Measurements from ENCODE around the gene PLOD3. TPM values are rescaled to one million over a fixed set of nuclear protein-coding genes. Genes with fewer than 3 reads are reported as not detected.
A peak's percentile ranks its signal among the peaks of the same experiment; 100 is the strongest.

The PLOD3 gene
- total RNA-seq, 2 donors from 2014 or later: 35.5 to 35.9 TPM

GRCh38 chr7:101180130-101180755 lies 37.1 kb downstream of the PLOD3 start, which contains the start of gene NAT16:
Gene NAT16 (minus strand): TSS chr7:101180293. CDS start chr7:101174807, 5,486 bp downstream.
- no peaks in the 10 kb centered on the region for H3K36me3 ChIP-seq
- peak within 1 kb of the TSS in 1 of 2 donors; percentile 6 for H3K4me3 ChIP-seq
- H3K27me3 ChIP-seq: peaks cover 28 to 30% of the 10 kb centered on the region in 2 donors
- no peaks in the 10 kb centered on the region for H3K9me3 ChIP-seq
- no peak for DNase-seq (ENCODE audit: low spot score)
- TF ChIP-seq, protein P1, sequence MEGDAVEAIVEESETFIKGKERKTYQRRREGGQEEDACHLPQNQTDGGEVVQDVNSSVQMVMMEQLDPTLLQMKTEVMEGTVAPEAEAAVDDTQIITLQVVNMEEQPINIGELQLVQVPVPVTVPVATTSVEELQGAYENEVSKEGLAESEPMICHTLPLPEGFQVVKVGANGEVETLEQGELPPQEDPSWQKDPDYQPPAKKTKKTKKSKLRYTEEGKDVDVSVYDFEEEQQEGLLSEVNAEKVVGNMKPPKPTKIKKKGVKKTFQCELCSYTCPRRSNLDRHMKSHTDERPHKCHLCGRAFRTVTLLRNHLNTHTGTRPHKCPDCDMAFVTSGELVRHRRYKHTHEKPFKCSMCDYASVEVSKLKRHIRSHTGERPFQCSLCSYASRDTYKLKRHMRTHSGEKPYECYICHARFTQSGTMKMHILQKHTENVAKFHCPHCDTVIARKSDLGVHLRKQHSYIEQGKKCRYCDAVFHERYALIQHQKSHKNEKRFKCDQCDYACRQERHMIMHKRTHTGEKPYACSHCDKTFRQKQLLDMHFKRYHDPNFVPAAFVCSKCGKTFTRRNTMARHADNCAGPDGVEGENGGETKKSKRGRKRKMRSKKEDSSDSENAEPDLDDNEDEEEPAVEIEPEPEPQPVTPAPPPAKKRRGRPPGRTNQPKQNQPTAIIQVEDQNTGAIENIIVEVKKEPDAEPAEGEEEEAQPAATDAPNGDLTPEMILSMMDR (IDR thresholded peaks at IDR 0.05): no peak
- peaks cover 0 to 16% of the 10 kb centered on the region in 2 donors for H3K4me1 ChIP-seq
- H3K27ac ChIP-seq: no peak within 1 kb of the TSS

GRCh38 chr7:101179713-101180112 lies 37.7 kb downstream of the PLOD3 start:
- Histone ChIP-seq H3K4me1 (peaks cover 0 to 16% of the 10 kb centered on the region in 2 donors), H3K4me3 (peak overlapping the region in 1 of 2 donors; percentile 6), H3K27ac (no peak overlapping the region), H3K27me3 (peaks cover 34 to 35% of the 10 kb centered on the region in 2 donors), H3K36me3 (no peaks in the 10 kb centered on the region), H3K9me3 (no peaks in the 10 kb centered on the region)
- no peak for DNase-seq (ENCODE audit: low spot score)
- TF ChIP-seq, protein P1 (IDR thresholded peaks at IDR 0.05): no peak

DNA sequence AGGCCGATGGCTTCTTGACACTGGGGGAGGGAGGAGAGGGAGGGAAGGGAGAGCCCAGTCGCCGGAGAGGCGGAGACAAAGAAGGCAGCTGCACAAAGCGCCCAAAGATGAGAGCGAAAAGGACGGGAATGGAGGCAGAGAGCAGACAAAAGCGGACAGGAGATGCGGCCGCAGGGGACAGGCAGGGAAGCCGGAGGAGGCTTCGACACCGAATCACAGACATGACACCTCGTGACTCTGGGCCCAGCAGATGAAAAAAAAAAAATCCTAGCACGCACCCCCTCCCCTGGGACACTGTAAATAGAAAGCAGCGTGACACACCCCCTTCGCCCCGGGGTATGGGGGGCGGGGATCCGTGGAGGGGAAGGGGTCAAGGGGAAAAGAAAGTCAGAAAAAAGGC lies 38.3 kb downstream of the PLOD3 start:
- no peak for DNase-seq (ENCODE audit: low spot score)
- no peaks in the 10 kb centered on the region for H3K9me3 ChIP-seq
- no peaks in the 10 kb centered on the region for H3K36me3 ChIP-seq
- no peak overlapping the region for H3K27ac ChIP-seq
- H3K4me3 ChIP-seq: peak overlapping the region in 1 of 2 donors; percentile 6
- H3K4me1 ChIP-seq: peaks cover 0 to 21% of the 10 kb centered on the region in 2 donors
- H3K27me3 ChIP-seq: peaks cover 38 to 40% of the 10 kb centered on the region in 2 donors
- TF ChIP-seq, protein P1 (IDR thresholded peaks at IDR 0.05): no peak

DNA sequence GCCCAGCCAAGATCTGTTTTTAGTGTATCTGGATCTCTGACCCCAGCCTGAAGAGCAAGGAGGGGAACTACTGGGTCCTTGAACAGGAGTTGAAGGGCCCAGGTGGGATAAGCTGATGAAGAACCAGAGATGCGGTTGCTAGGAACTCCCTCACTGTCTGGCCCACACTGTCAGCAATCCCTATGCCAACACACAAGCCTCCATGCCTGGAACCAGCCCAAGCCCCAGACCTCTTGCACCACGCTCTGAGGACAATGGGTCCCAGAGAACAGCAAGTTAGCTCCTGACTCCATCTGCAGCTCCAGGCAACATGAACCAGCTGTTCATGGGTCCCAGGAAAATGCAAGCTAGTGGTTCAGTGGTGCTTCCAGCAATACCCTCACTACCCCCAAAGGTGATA lies 39.7 kb downstream of the PLOD3 start:
- Histone ChIP-seq H3K27ac (no peak overlapping the region), H3K9me3 (no peaks in the 10 kb centered on the region), H3K4me1 (peaks cover 0 to 36% of the 10 kb centered on the region in 2 donors), H3K4me3 (no peak overlapping the region), H3K27me3 (peaks cover 53 to 54% of the 10 kb centered on the region in 2 donors), H3K36me3 (no peaks in the 10 kb centered on the region)
- DNase-seq (ENCODE audit: low spot score): no peak
- TF ChIP-seq, protein P1 (IDR thresholded peaks at IDR 0.05): no peak

- Histone ChIP-seq H3K27ac (no peak overlapping the region), H3K9me3 (no peaks in the 10 kb centered on the region), H3K4me3 (no peak overlapping the region), H3K36me3 (no peaks in the 10 kb centered on the region), H3K27me3 (peaks cover 60 to 64% of the 10 kb centered on the region in 2 donors), H3K4me1 (peaks cover 0 to 46% of the 10 kb centered on the region in 2 donors)
- no peak for DNase-seq (ENCODE audit: low spot score)
- TF ChIP-seq, protein P1 (IDR thresholded peaks at IDR 0.05): no peak
Measured at GRCh38 chr7:101175664-101176063, 41.7 kb downstream of the PLOD3 start.
